Gastrocnemius medialis (tissue), 4 donors: ENCODE data around the gene NRCAM.
A peak's percentile ranks its signal among the peaks of the same experiment; 100 is the strongest.

Source experiments
- POLR2A ChIP-seq, 2 donors: fragments of 450-650 bp; IDR thresholded peaks; one replicate each; pipeline ENCODE4 v1.6.1; 2017; ENCODE audit warnings: antibody characterized with exemption in 2 of 2, mild to moderate bottlenecking in 2 of 2, moderate library complexity in 2 of 2
- TF ChIP-seq, protein P1 (sequence below), 5 experiments: fragments of 450-650 bp in 3 of 5; fragments of 200-600 bp in 2 of 5; sonication (generic) in 2 of 5; IDR thresholded peaks in 4 of 5; conservative IDR thresholded peaks in 1 of 5; 1 replicate in 4 of 5; 2 replicates in 1 of 5; pipeline ENCODE4 v1.5.1; 2016 to 2019; ENCODE audit warnings: antibody characterized with exemption in 5 of 5, mild to moderate bottlenecking in 3 of 5, moderate library complexity in 3 of 5

DNA sequence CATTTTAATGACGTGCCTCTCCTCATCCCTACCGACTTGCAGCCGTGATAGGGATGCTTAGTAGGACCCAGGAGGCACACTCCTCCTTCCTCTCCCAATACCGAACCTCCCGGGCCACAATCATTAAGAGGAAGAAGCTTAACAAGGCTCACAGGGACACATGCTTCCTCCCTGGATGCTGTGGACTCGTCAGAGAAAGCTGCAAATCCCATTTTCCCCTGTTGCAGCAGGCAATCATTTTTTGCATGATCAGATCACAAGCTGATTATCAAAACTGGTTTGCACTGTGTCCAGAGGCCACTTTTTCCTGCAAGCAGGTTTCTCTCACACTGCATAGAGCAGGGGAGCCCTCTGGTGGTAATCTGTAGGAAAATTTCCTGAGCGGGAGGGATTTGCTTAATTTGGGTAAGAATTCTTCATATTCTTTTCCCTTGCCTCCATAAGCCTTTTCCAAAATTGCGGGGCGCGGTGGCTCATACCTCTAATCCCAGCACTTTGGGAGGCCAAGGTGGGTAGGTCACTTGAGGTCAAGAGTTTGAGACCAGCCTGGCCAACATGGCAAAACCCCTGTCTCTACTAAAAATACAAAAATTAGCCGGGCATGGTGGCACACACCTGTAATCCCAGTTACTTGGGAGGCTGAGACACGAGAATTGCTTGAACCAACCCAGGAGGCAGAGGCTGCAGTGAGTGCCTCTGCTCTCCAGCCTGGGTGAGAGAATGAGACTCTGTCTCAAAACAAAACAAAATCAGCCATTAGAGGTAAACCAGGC, 310.0 kb downstream of the NRCAM start:
- no peak for TF ChIP-seq POLR2A (IDR thresholded peaks at IDR 0.05)
- TF ChIP-seq, protein P1, sequence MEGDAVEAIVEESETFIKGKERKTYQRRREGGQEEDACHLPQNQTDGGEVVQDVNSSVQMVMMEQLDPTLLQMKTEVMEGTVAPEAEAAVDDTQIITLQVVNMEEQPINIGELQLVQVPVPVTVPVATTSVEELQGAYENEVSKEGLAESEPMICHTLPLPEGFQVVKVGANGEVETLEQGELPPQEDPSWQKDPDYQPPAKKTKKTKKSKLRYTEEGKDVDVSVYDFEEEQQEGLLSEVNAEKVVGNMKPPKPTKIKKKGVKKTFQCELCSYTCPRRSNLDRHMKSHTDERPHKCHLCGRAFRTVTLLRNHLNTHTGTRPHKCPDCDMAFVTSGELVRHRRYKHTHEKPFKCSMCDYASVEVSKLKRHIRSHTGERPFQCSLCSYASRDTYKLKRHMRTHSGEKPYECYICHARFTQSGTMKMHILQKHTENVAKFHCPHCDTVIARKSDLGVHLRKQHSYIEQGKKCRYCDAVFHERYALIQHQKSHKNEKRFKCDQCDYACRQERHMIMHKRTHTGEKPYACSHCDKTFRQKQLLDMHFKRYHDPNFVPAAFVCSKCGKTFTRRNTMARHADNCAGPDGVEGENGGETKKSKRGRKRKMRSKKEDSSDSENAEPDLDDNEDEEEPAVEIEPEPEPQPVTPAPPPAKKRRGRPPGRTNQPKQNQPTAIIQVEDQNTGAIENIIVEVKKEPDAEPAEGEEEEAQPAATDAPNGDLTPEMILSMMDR (IDR thresholded peaks at IDR 0.05 in 4 of 5, conservative IDR thresholded peaks at IDR 0.05 in 1 of 5) = peak; percentile 46 to 81 (median 63)
